IMR-90 (cell line): ENCODE data around the gene CDC14A. TPM values are rescaled to one million over a fixed set of nuclear protein-coding genes. Genes with fewer than 3 reads are reported as not detected.

Source experiments
- ATAC-seq: fragments of 200-7000 bp; cut with Tn5 transposase; 2 replicates; pipeline ENCODE4 v1.9.1; 2020; ENCODE audit warnings: low read depth, mild to moderate bottlenecking, moderate library complexity
- BruUV-seq: library from RNA; stranded (reverse); fragments of 400-500 nt; replicated peaks from 2 replicates; lab custom pipeline; 2021; lab: Mats Ljungman, UMichigan
- CTCF ChIA-PET: fragments of 300-600 bp; formaldehyde crosslinking; extraction: SDS; loops from one replicate; lab custom pipeline; 2021; ENCODE audit warnings: antibody characterized with exemption; lab: Yijun Ruan, JAX
- POLR2A ChIA-PET: fragments of 300-600 bp; sonication (Branson Sonifier 250); formaldehyde crosslinking; loops from one replicate; lab custom pipeline; 2022; ENCODE audit warnings: antibody characterized with exemption; ENCODE audit not compliant: unreplicated experiment; lab: Charles Lee
- DNase-seq: peaks from one replicate; pipeline ENCODE4 v3.0.0; 2013
- H2AFZ ChIP-seq: replicated peaks from 2 replicates; pipeline ENCODE3; 2013; ENCODE audit warnings: low read length, mild to moderate bottlenecking; ENCODE audit not compliant: poor library complexity
- H2AK5ac ChIP-seq: 2 replicates; pipeline ENCODE4 v1.6.1; 2013; ENCODE audit warnings: low read depth, low read length, inconsistent platforms
- H2AK9ac ChIP-seq: replicated peaks from 2 replicates; pipeline ENCODE3; 2013; ENCODE audit warnings: mild to moderate bottlenecking, low read depth, low read length, moderate library complexity; ENCODE audit not compliant: poor library complexity
- H2BK120ac ChIP-seq: 2 replicates; pipeline ENCODE4 v1.6.1; 2013; ENCODE audit warnings: low read depth, low read length, inconsistent platforms
- H2BK15ac ChIP-seq: 3 replicates; pipeline ENCODE4 v1.6.1; 2013; ENCODE audit warnings: low read depth, low read length, inconsistent platforms
- H2BK20ac ChIP-seq: 2 replicates; pipeline ENCODE4 v1.6.1; 2013; ENCODE audit warnings: low read depth, mild to moderate bottlenecking, inconsistent platforms, low read length, moderate library complexity
- H2BK5ac ChIP-seq: 2 replicates; pipeline ENCODE4 v1.6.1; 2013; ENCODE audit warnings: mild to moderate bottlenecking, low read depth, low read length, inconsistent platforms; ENCODE audit not compliant: poor library complexity, severe bottlenecking
- H3K14ac ChIP-seq: replicated peaks from 2 replicates; pipeline ENCODE4 v1.6.1; 2013; ENCODE audit warnings: low read depth, low read length, inconsistent platforms
- H3K18ac ChIP-seq: 2 replicates; pipeline ENCODE4 v1.6.1; 2013; ENCODE audit warnings: low read depth, low read length, control low read depth
- H3K23ac ChIP-seq: 2 replicates; pipeline ENCODE4 v1.6.1; 2013; ENCODE audit warnings: low read depth, low read length, inconsistent platforms
- H3K27ac ChIP-seq: 2 replicates; pipeline ENCODE4 v1.5.1; 2013; ENCODE audit warnings: mild to moderate bottlenecking, control low read depth, low read length; ENCODE audit not compliant: insufficient read depth
- H3K27me3 ChIP-seq: 2 replicates; pipeline ENCODE4 v1.6.1; 2013; ENCODE audit warnings: low read length; ENCODE audit not compliant: control insufficient read depth, insufficient read depth
- H3K36me3 ChIP-seq: 2 replicates; pipeline ENCODE4 v1.6.1; 2013; ENCODE audit warnings: low read length, mixed read lengths; ENCODE audit not compliant: control insufficient read depth, insufficient read depth
- H3K4ac ChIP-seq: 2 replicates; pipeline ENCODE4 v1.6.1; 2013; ENCODE audit warnings: low read depth, low read length, inconsistent platforms
- H3K4me1 ChIP-seq: 2 replicates; pipeline ENCODE4 v1.6.1; 2013; ENCODE audit warnings: low read length, mixed read lengths; ENCODE audit not compliant: control insufficient read depth, insufficient read depth
- H3K4me2 ChIP-seq: 2 replicates; pipeline ENCODE4 v1.6.1; 2013; ENCODE audit warnings: low read depth, mild to moderate bottlenecking, control low read depth, low read length, moderate library complexity
- H3K4me3 ChIP-seq: 2 replicates; pipeline ENCODE4 v1.5.1; 2013; ENCODE audit warnings: low read depth, mild to moderate bottlenecking, control low read depth, low read length, moderate library complexity; ENCODE audit not compliant: insufficient read depth
- H3K56ac ChIP-seq: 2 replicates; pipeline ENCODE4 v1.6.1; 2013; ENCODE audit warnings: low read length, inconsistent platforms; ENCODE audit not compliant: insufficient read depth; ENCODE audit errors: extremely low read depth
- H3K79me1 ChIP-seq, 2 experiments: 2 replicates each; pipeline ENCODE4 v1.6.1; 2013; ENCODE audit warnings: low read length in 2 of 2, inconsistent platforms in 1 of 2, low read depth in 1 of 2
- H3K9ac ChIP-seq: 2 replicates; pipeline ENCODE4 v1.6.1; 2013; ENCODE audit warnings: low read depth, low read length, control low read depth
- H3K9me1 ChIP-seq: 2 replicates; pipeline ENCODE4 v1.6.1; 2013; ENCODE audit warnings: low read length, inconsistent platforms; ENCODE audit not compliant: insufficient read depth
- H3K9me3 ChIP-seq: 2 replicates; pipeline ENCODE4 v1.6.1; 2013; ENCODE audit warnings: low read length; ENCODE audit not compliant: control insufficient read depth, insufficient read depth
- H4K20me1 ChIP-seq: 2 replicates; pipeline ENCODE4 v1.6.1; 2013; ENCODE audit warnings: low read length, inconsistent platforms; ENCODE audit not compliant: insufficient read depth
- H4K5ac ChIP-seq: 2 replicates; pipeline ENCODE4 v1.6.1; 2013; ENCODE audit warnings: mild to moderate bottlenecking, low read depth, low read length, control low read depth
- H4K8ac ChIP-seq, 2 experiments: 2 replicates each; pipeline ENCODE4 v1.6.1; 2013; ENCODE audit warnings: low read depth in 2 of 2, low read length in 2 of 2, control low read depth in 1 of 2, inconsistent platforms in 1 of 2
- H4K91ac ChIP-seq: 2 replicates; pipeline ENCODE4 v1.6.1; 2013; ENCODE audit warnings: low read depth, low read length, inconsistent platforms; ENCODE audit not compliant: insufficient read depth
- CEBPB ChIP-seq: IDR thresholded peaks from 2 replicates; pipeline ENCODE4 v1.6.1; 2012; ENCODE audit warnings: low read depth, low read length, improper control_type of control experiment
- MAZ ChIP-seq: IDR thresholded peaks from 2 replicates; pipeline ENCODE4 v1.6.1; 2012; ENCODE audit warnings: low read depth, mild to moderate bottlenecking, low read length, improper control_type of control experiment, moderate library complexity, borderline replicate concordance
- MXI1 ChIP-seq: IDR thresholded peaks from 2 replicates; pipeline ENCODE4 v1.6.1; 2012; ENCODE audit warnings: low read depth, mild to moderate bottlenecking, low read length, moderate library complexity, borderline replicate concordance
- NFE2L2 ChIP-seq: fragments of 150-350 bp; IDR thresholded peaks from 2 replicates; pipeline ENCODE4 v1.6.1; 2016; ENCODE audit warnings: low read depth, mild to moderate bottlenecking, low read length
- POLR2A ChIP-seq: IDR thresholded peaks from 2 replicates; pipeline ENCODE4 v1.6.1; 2012; ENCODE audit warnings: mild to moderate bottlenecking, low read depth, low read length
- RAD21 ChIP-seq: IDR thresholded peaks from 2 replicates; pipeline ENCODE4 v1.6.1; 2012; ENCODE audit warnings: low read length, improper control_type of control experiment
- RCOR1 ChIP-seq: IDR thresholded peaks from 2 replicates; pipeline ENCODE4 v1.6.1; 2012; ENCODE audit warnings: mild to moderate bottlenecking, low read length, improper control_type of control experiment; ENCODE audit not compliant: insufficient replicate concordance
- USF2 ChIP-seq: fragments of 150-350 bp; IDR thresholded peaks from 2 replicates; pipeline ENCODE4 v1.6.1; 2017; ENCODE audit warnings: mild to moderate bottlenecking, antibody characterized with exemption, low read length, low read depth
- WGBS, 2 experiments: methylation state at CpG; one replicate each; pipeline versions ENCODE4 v1.1.5 to v1.1.7; 2013; ENCODE audit warnings: missing lambda C conversion rate in 2 of 2; ENCODE audit not compliant: insufficient read length in 1 of 2; ENCODE audit errors: extremely low coverage in 2 of 2; 5-methylcytosine and 5-hydroxymethylcytosine counted together
- dilution Hi-C: fragments of 300-500 bp; cut with HindIII; formaldehyde crosslinking; loops from one replicate; pipeline ENCODE4 v1.14.3; 2018; ENCODE audit warnings: low sequenced_read_pairs; ENCODE audit not compliant: unreplicated experiment
- in situ Hi-C: fragments of 300-500 bp; cut with MboI; formaldehyde crosslinking; loops from 3 replicates; pipeline ENCODE4 v1.14.3; 2019; ENCODE audit warnings: low sequenced_read_pairs, inconsistent platforms, mixed read lengths
- intact Hi-C: fragments of 100-400 bp; cut with micrococcal nuclease; formaldehyde crosslinking; loops from 2 replicates; pipeline ENCODE4 v1.10.0; 2022
- polyA plus RNA-seq, 3 experiments: library from polyadenylated mRNA; depleted of rRNA; stranded (reverse); fragments of >200 nt; gene quantifications; 2 replicates each; pipeline ENCODE4 v1.2.3, GENCODE V29; 2012; ENCODE audit warnings: low replicate concordance in 1 of 3
- total RNA-seq: library from RNA; depleted of rRNA; stranded (reverse); fragments of >200 nt; gene quantifications from 2 replicates; pipeline ENCODE4 v1.2.3, GENCODE V29; 2012

CDC14A gene
- total and polyA plus RNA-seq, 2 of the 4 experiments (the other 2 are of a cell fraction) = 1.7 to 3.0 TPM

- no peak overlapping the region for H2BK120ac ChIP-seq
- no peak overlapping the region for H2AK9ac ChIP-seq
- H2BK5ac ChIP-seq = no peak overlapping the region
- no peak overlapping the region for H3K14ac ChIP-seq
- H3K9me1 ChIP-seq = peaks cover 3% of the 10 kb centered on the region
- DNase-seq (no peak), ATAC-seq (no peak)
- POLR2A ChIA-PET = interaction anchor here (0.7 kb wide), 1 partner anchor 12 kb away, joined by 3 read pairs; no protein-coding TSS in a partner anchor
- H3K9me3 ChIP-seq = no peaks in the 10 kb centered on the region
- H3K4me3 ChIP-seq = no peak overlapping the region
- no peak overlapping the region for H3K4ac ChIP-seq
- TF ChIP-seq NFE2L2 (no peak), POLR2A (no peak), MAZ (no peak), MXI1 (no peak), USF2 (no peak), RCOR1 (no peak), CEBPB (no peak), RAD21 (no peak)
- intact Hi-C loops (no loop called here), dilution Hi-C loops (no loop called here), in situ Hi-C loops (no loop called here)
- H2AK5ac ChIP-seq = no peak overlapping the region
- no peak overlapping the region for H3K56ac ChIP-seq
- H3K27ac ChIP-seq = no peak overlapping the region
- no peak overlapping the region for H3K4me2 ChIP-seq
- CTCF ChIA-PET = no interaction called here
- no peak overlapping the region for H3K18ac ChIP-seq
- WGBS, 2 experiments = 100% methylated on average over 1 of the region's 2 CpGs; no CpG with 5 or more reads in 1 of the 2 experiments
- no peaks in the 10 kb centered on the region for H3K27me3 ChIP-seq
- no peak overlapping the region for H3K9ac ChIP-seq
- no peak overlapping the region for H4K91ac ChIP-seq
- H3K79me1 ChIP-seq = no peaks in the 10 kb centered on the region; a peak in 1 of 4 replicates
- no peak overlapping the region for H2BK15ac ChIP-seq
- no peak overlapping the region for H3K23ac ChIP-seq
- 0 out of 2 replicates have a peak, but pooled peaks cover 2% of the 10 kb centered on the region for H3K4me1 ChIP-seq
- H2AFZ ChIP-seq = no peak overlapping the region
- no TSS peak for BruUV-seq
- H4K5ac ChIP-seq = no peak overlapping the region
- no peak overlapping the region for H4K8ac ChIP-seq
- H2BK20ac ChIP-seq = no peak overlapping the region
- no peaks in the 10 kb centered on the region for H3K36me3 ChIP-seq
- no peaks in the 10 kb centered on the region for H4K20me1 ChIP-seq
These were observed 82.5 kb downstream of the CDC14A start for GRCh38 chr1:100434831-100435230.
